NB4 (cell line): Measurements from ENCODE around the gene ZNF341.
"Not testable (repeated sequence)": the region's sequence is repeated elsewhere in the genome, so short reads cannot be mapped to it uniquely, and the experiment has no call there.

ENCODE experiments used
- DNase-seq: peaks from one replicate; pipeline ENCODE4 v3.0.0; 2010; ENCODE audit warnings: low read depth
- H3K4me3 ChIP-seq: one replicate; pipeline ENCODE4 v1.5.1; 2011; ENCODE audit warnings: mild to moderate bottlenecking, low read depth, low read length, moderate library complexity
- CTCF ChIP-seq: IDR thresholded peaks from one replicate; pipeline ENCODE4 v1.5.1; 2012; ENCODE audit warnings: low read depth, low read length
- MAX ChIP-seq: IDR thresholded peaks from 2 replicates; pipeline ENCODE4 v1.6.1; 2011; ENCODE audit warnings: low read depth, low read length
- MYC ChIP-seq: IDR thresholded peaks from 2 replicates; pipeline ENCODE4 v1.6.1; 2011; ENCODE audit warnings: low read depth, low read length
- POLR2A ChIP-seq: IDR thresholded peaks from 2 replicates; pipeline ENCODE4 v1.6.1; 2011; ENCODE audit warnings: mild to moderate bottlenecking; ENCODE audit not compliant: insufficient read length; ENCODE audit errors: extremely low read depth

Gene ZNF341

DNA sequence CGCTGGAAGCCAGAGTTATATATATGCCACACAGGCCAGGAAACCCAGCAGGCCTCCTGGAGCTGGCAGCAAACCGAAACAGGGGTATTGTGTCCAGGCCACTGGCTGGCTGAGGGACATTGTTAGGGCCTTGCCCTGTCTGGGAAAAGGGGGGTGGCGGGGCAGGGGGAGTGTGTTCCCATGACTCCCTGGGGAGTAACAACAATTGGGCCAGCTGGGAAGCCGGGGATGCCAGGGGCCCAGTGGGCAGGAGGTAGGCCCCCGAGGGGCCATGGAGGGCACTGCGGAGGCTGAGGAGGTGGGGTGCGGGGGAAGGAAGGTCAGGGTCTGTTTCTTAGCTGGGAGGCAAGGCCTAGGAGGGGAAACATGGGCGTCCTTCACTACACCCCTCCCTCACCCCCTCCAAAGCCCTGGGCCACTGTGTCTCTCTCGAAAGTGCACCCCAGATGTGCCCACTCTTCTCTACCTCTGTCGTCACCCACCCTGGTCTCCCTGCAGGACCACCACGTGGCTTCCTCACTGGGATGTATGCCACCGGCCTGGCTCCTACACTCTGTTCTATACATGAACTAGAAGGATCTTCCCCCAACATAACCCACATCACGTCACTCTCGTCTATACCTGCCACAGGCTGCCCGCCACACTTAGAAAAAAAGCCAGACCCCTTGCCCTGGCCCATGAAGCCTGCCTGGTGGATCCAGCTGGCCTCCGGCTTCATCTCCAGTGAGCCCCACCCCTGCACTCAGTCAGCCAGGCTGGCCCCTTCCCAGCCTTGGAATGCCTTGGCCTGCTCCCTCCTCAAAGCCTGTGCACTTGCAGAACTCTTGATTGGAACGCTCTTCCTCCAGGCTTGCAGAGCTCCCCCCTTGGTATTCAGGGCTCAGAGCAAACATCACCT, 37.8 kb upstream of the ZNF341 start:
- DNase-seq = peak; percentile 10
- no peak for TF ChIP-seq POLR2A
- TF ChIP-seq MAX = no peak
- TF ChIP-seq CTCF = no peak
- TF ChIP-seq MYC = no peak

DNA sequence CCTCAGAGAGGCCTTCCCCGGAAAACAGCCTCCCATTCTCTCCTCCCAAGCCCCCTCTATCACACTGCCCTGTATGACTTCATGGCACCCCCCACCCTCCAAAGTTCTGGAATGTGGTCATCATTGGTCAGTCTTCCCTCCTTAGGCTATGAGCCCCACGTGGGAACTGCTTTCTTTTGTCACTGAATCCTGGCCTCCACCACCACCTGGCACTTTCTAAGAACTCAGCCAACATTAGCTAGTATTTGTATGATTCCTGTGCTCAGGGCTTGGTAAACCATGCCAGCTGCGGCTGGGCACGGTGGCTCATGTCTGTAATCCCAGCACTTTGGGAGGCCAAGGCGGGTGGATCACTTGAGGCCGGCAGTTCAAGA, 37.2 kb upstream of the ZNF341 start:
- DNase-seq = peak; percentile 1
- no peak overlapping the region for H3K4me3 ChIP-seq
- TF ChIP-seq MYC (no peak), MAX (no peak), CTCF (no peak), POLR2A (no peak)

More for the DNA sequence above, 37.8 kb upstream of the ZNF341 start:
- no peak overlapping the region for H3K4me3 ChIP-seq

DNA sequence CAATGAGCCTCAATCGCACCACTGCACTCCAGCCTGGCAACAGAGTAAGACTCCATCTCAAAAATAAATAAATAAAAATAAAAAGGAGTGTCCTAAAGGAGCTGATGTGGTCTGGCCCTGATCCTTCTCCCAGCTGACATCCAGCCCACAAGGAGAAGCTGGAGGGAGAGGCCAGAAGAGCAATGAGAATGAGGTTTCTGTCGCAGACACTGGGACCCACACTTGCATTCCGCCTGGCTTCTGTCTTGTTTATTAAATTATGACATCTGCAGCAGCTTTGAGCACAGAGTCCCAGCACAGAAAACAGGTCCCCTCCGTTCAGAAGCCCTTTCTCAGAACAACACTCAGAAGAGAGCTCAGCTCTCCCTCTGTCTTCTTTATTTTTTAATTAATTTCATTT, 35.3 kb upstream of the ZNF341 start:
- TF ChIP-seq POLR2A = no peak
- TF ChIP-seq CTCF = no peak
- no peak for TF ChIP-seq MAX
- no peak for TF ChIP-seq MYC
- no peak overlapping the region for H3K4me3 ChIP-seq
- no peak for DNase-seq

DNA sequence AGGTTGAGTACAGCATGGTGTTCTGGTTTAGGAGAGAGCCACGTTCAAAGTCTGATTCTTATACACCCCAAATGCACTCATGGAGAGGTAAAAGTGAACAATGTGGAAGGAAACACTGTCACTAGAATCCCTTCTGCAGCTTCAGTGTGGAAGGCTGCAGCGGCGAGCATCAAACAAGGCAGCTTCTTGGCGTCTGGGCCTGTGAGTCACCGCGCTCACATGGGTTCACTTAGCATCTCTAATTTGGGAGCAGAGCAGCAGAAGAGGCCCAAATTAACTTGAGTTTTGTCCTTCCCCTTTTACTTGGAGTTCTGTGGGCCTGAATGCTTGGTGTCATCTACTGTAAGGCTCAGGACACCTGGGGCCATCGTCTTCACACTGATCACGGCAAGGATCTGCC, 34.7 kb upstream of the ZNF341 start:
- no peak overlapping the region for H3K4me3 ChIP-seq
- peak; percentile 2 for DNase-seq
- TF ChIP-seq POLR2A (no peak), MYC (no peak), MAX (no peak)

- DNase-seq, H3K4me3 ChIP-seq: not testable (repeated sequence)
These were observed 32.8 kb upstream of the ZNF341 start for GRCh38 chr20:33698966-33699365.

DNA sequence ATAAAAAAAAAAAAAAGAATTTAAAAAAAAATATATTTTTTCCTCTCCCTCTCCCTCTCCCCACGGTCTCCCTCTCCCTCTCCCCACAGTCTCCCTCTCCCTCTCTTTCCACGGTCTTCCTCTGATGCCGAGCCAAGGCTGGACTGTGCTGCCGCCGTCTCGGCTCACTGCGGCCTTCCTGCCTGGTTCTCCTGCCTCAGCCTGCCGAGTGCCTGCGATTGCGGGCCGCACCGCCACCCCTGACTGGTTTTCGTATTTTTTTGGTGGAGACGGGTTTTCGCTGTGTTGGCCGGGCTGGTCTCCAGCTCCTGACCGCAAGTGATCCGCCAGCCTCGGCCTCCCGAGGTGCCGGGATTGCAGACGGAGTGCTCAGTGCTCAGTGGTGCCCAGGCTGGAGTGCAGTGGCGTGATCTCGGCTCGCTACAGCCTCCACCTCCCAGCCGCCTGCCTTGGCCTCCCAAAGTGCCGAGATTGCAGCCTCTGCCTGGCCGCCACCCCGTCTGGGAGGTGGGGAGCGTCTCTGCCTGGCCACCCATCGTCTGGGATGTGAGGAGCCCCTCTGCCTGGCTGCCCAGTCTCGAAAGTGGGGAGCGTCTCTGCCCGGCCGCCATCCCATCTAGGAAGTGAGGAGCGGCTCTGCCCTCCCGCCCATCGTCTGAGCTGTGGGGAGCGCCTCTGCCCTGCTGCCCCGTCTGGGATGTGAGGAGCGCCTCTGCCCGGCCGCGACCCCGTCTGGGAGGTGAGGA, 30.9 kb upstream of the ZNF341 start:
- not testable (repeated sequence) for DNase-seq

GRCh38 chr20:33701629-33702450, 30.0 kb upstream of the ZNF341 start:
- no peak for DNase-seq
- TF ChIP-seq POLR2A (no peak), MYC (no peak), MAX (no peak), CTCF (no peak)
- no peak overlapping the region for H3K4me3 ChIP-seq

More for the DNA sequence above, 30.9 kb upstream of the ZNF341 start:
- not testable (repeated sequence) for H3K4me3 ChIP-seq
